ENCODE measurements around the gene MAPK6. TPM values are rescaled to one million over a fixed set of nuclear protein-coding genes. Genes with fewer than 3 reads are reported as not detected.

MAPK6 gene
- polyA plus RNA-seq, 3 donors: 8.6 to 11.0 (median 10.2) TPM

DNA sequence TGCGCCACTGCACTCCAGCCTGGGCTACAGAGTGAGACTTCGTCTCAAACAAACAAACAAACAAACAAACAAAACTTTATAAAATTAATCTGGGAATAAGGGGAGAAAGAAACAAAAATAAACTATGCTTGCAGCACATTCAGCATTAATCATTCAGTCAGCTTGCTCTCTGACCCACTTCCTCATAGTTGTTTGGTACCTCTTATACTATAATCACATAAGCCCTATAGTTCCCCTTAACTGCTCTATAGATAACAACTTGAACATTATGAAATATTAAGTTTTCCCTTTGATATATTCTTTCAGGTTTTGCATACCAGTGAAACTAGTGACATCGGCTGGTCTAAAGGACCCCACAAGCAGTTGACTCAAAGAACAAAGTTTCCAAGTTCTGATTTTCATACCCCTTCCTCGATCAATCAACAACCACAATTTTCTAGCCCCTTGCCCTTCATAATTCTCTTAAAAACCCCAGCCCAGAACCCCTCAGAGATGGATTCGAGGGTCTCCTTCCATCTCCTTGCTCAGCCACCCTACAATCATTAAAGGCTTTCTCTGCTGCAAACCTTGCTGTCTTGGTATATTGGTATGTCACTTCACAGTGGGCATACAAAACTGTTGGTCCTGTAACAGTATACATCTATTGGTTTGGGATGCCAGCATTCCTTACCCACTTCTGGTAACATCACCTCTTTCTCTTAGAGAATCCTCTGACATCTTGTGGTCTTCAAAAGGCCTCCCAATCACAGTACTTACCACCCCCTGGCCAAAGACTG lies 67.2 kb downstream of the MAPK6 start:
- Histone ChIP-seq H3K36me3 (replicated peaks in 1 of 2; ENCODE audit: control insufficient read depth in 1 of 2, insufficient read depth in 2 of 2, low read length in 2 of 2) (no peaks in the 10 kb centered on the region), H3K27me3 (ENCODE audit: control insufficient read depth in 2 of 2, insufficient read depth in 2 of 2, low read length in 2 of 2) (no peaks in the 10 kb centered on the region), H3K4me2 (replicated peaks; ENCODE audit: extremely low read depth, low read length, poor library complexity, severe bottlenecking) (no peak overlapping the region), H3K4me3 (replicated peaks in 1 of 3; ENCODE audit: low read depth in 2 of 3, low read length in 3 of 3) (no peak overlapping the region), H4K20me1 (ENCODE audit: insufficient read depth, low read length) (no peaks in the 10 kb centered on the region), H2AFZ (ENCODE audit: insufficient read depth, low read depth, low read length, poor library complexity, severe bottlenecking) (no peak overlapping the region), H3K9ac (ENCODE audit: insufficient read depth, low read length, poor library complexity, severe bottlenecking) (no peak overlapping the region), H3K27ac (ENCODE audit: low read depth in 1 of 2, low read length in 2 of 2) (no peak overlapping the region), H3K79me2 (ENCODE audit: insufficient read depth, low read length) (no peaks in the 10 kb centered on the region), H3K4me1 (ENCODE audit: control insufficient read depth in 1 of 2, insufficient read depth in 2 of 2, low read length in 2 of 2) (peaks cover 16 to 24% of the 10 kb centered on the region in 2 donors), H3K9me3 (replicated peaks in 1 of 2; ENCODE audit: control insufficient read depth in 1 of 2, insufficient read depth in 1 of 2, low read length in 2 of 2) (peaks cover 12 to 16% of the 10 kb centered on the region in 2 donors)
- Mint-ChIP-seq H3K36me3 (peaks cover 0 to 3% of the 10 kb centered on the region in 2 donors), H3K9me3 (peaks cover 7 to 17% (median 12%) of the 10 kb centered on the region in 7 donors), H3K4me3 (no peak overlapping the region), H3K4me1 (peaks cover 23% of the 10 kb centered on the region), H3K27ac (no peak overlapping the region), H3K27me3 (ENCODE audit: low read depth in 3 of 3) (peaks cover 0 to 5% (median 0%) of the 10 kb centered on the region in 3 donors)
- DNase-seq: peak in 2 of 3 donors; percentile 35 to 36
- intact Hi-C loops (cut with micrococcal nuclease): loop anchor here (5.0 to 10.0 kb wide), 2 partner anchors 36 to 49 kb away; no protein-coding TSS in a partner anchor
- TF ChIP-seq, protein P1, sequence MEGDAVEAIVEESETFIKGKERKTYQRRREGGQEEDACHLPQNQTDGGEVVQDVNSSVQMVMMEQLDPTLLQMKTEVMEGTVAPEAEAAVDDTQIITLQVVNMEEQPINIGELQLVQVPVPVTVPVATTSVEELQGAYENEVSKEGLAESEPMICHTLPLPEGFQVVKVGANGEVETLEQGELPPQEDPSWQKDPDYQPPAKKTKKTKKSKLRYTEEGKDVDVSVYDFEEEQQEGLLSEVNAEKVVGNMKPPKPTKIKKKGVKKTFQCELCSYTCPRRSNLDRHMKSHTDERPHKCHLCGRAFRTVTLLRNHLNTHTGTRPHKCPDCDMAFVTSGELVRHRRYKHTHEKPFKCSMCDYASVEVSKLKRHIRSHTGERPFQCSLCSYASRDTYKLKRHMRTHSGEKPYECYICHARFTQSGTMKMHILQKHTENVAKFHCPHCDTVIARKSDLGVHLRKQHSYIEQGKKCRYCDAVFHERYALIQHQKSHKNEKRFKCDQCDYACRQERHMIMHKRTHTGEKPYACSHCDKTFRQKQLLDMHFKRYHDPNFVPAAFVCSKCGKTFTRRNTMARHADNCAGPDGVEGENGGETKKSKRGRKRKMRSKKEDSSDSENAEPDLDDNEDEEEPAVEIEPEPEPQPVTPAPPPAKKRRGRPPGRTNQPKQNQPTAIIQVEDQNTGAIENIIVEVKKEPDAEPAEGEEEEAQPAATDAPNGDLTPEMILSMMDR (IDR thresholded peaks at IDR 0.05): no peak
- WGBS (ENCODE audit: insufficient coverage): 33% methylated on average over 1 of the region's 5 CpGs

DNA sequence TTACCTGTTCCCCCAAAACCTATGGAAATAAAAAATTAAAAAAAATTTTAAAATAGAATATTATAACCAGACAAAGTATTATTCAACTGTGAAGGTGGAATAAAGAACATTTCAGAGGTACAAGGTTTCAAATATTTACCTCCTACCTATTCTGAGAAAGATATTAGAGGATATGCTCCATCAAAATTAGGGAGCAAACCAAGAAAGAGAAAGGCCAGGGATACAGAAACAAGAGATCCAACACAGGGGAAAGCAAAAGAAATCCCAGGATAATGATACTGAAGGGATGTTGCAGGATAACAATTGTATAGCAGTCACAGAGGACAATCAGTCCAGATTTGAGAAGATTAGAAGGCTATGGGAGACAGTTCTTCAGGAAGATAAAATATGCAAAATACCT lies 71.2 kb downstream of the MAPK6 start:
- Mint-ChIP-seq H3K4me1 (peaks cover 21% of the 10 kb centered on the region), H3K27ac (no peak overlapping the region), H3K9me3 (peaks cover 7 to 17% (median 12%) of the 10 kb centered on the region in 7 donors), H3K27me3 (ENCODE audit: low read depth in 3 of 3) (peaks cover 0 to 1% (median 0%) of the 10 kb centered on the region in 3 donors), H3K36me3 (peaks cover 0 to 3% of the 10 kb centered on the region in 2 donors), H3K4me3 (no peak overlapping the region)
- Histone ChIP-seq H3K9me3 (replicated peaks in 1 of 2; ENCODE audit: control insufficient read depth in 1 of 2, insufficient read depth in 1 of 2, low read length in 2 of 2) (peaks cover 12 to 16% of the 10 kb centered on the region in 2 donors), H3K79me2 (ENCODE audit: insufficient read depth, low read length) (no peaks in the 10 kb centered on the region), H3K4me2 (replicated peaks; ENCODE audit: extremely low read depth, low read length, poor library complexity, severe bottlenecking) (no peak overlapping the region), H2AFZ (ENCODE audit: insufficient read depth, low read depth, low read length, poor library complexity, severe bottlenecking) (no peak overlapping the region), H3K27me3 (ENCODE audit: control insufficient read depth in 2 of 2, insufficient read depth in 2 of 2, low read length in 2 of 2) (no peaks in the 10 kb centered on the region), H3K4me1 (ENCODE audit: control insufficient read depth in 1 of 2, insufficient read depth in 2 of 2, low read length in 2 of 2) (peaks cover 22 to 31% of the 10 kb centered on the region in 2 donors), H3K9ac (ENCODE audit: insufficient read depth, low read length, poor library complexity, severe bottlenecking) (no peak overlapping the region), H4K20me1 (ENCODE audit: insufficient read depth, low read length) (no peaks in the 10 kb centered on the region), H3K36me3 (replicated peaks in 1 of 2; ENCODE audit: control insufficient read depth in 1 of 2, insufficient read depth in 2 of 2, low read length in 2 of 2) (no peaks in the 10 kb centered on the region), H3K4me3 (replicated peaks in 1 of 3; ENCODE audit: low read depth in 2 of 3, low read length in 3 of 3) (no peak overlapping the region), H3K27ac (ENCODE audit: low read depth in 1 of 2, low read length in 2 of 2) (no peak overlapping the region)
- intact Hi-C loops (cut with micrococcal nuclease): no loop called here
- TF ChIP-seq, protein P1 (IDR thresholded peaks at IDR 0.05): no peak
- DNase-seq: no peak

All from CD14-positive monocyte (primary cell).